Measurements from ENCODE around the gene LRCOL1.

Gene LRCOL1

DNA sequence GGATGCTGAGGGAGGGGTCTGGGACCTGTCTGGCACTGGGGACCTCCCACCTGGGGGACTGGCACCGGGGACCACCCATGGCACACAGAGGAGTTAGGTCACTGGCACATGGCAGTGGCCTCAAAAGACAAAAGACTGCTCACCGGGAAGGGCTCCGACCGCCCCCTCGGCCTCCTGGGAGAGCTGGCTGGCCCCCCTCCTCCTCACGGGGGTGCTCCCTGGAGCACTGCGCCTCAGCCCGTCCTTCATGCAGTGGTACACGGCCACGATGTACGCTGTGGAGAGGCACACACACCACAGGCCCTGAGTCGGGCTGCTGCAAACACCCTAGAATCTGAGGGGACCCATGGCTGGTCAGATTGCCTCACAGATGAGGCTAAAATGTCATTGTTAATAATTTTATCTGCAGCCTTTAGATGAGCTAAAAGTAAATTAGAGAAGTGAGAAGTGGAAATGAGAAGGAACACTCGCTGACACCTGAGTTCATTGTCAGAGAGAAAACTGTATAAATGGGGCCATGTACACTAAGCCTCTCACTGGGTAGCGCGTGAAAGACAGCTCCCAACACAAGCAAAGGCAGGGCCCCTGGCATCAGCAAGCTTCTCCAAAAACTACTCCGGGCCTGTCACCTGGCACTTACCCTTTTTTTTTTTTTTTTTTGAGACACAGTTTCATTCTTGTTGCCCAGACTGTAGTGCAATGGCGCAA lies 22.3 kb upstream of the LRCOL1 start:
- no peak for DNase-seq (ENCODE audit: low read depth in 1 of 2, low spot score in 1 of 2)
- TF ChIP-seq JUND (IDR thresholded peaks at IDR 0.05; ENCODE audit: low read depth): no peak
- in situ Hi-C loops (cut with HindIII; ENCODE audit: low pct_unique_long_range_greater_than_20kb, low sequenced_read_pairs): no loop called here

DNA sequence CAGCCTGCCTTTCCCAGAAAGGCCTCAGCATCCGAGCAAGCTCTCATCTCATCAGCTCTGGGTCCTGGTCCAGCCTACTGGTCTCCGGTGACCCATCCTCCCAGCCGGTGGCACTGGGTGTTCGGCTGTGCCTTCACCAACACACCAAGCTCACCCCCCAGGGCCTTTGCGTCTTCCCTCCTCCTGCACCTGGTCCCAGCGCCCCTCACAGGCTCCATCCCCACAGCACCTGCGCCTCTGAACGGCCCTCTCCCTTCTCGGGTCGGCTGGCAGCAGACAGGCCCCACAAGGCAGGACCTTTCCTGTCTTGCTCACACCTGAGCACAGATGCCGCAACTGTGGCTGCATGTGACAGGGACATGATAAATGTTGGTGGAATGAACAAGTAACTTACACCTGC lies 21.3 kb upstream of the LRCOL1 start:
- no peak for TF ChIP-seq JUND (IDR thresholded peaks at IDR 0.05; ENCODE audit: low read depth)
- DNase-seq (ENCODE audit: low read depth in 1 of 2, low spot score in 1 of 2): no peak
- in situ Hi-C loops (cut with HindIII; ENCODE audit: low pct_unique_long_range_greater_than_20kb, low sequenced_read_pairs): no loop called here

DNA sequence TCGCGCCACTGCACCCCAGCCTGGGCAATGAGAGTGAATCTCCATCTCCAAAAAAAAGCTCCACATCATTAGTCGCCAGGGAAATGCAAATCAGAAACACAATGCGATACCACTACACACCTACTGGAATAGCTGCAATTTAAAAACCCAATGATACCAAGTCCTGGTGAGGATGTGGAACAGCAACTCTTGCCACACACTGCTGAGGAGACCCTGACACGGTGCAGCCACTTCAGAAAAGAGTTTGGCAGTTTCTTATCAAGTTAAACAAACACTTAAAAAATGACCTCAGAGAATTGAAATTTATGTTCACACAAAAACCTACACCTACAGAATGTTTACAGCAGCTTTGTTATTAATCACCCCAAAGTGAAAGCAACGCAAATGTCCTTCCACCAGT lies 20.3 kb upstream of the LRCOL1 start:
- DNase-seq (ENCODE audit: low read depth in 1 of 2, low spot score in 1 of 2): no peak
- no peak for TF ChIP-seq JUND (IDR thresholded peaks at IDR 0.05; ENCODE audit: low read depth)
- in situ Hi-C loops (cut with HindIII; ENCODE audit: low pct_unique_long_range_greater_than_20kb, low sequenced_read_pairs): no loop called here

DNA sequence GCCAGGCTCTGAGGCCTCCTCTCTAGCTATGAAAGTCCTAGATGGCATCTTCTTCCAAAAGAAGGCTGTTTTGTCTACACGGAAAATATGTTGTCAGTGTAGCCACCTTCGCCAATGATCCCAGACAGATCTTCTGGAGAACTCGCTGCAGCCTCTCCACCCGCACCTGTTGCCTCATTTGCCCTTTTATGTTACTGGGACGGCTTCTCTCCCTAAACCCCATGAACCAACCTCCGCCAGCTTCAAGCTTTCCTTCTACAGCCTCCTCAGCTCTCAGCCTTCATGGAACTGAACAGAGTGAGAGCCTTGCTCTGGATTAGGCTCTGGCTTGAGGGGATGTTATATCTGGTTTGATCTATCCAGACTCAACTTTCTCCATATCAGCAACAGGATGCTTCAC lies 18.9 kb upstream of the LRCOL1 start:
- in situ Hi-C loops (cut with HindIII; ENCODE audit: low pct_unique_long_range_greater_than_20kb, low sequenced_read_pairs): no loop called here

DNA sequence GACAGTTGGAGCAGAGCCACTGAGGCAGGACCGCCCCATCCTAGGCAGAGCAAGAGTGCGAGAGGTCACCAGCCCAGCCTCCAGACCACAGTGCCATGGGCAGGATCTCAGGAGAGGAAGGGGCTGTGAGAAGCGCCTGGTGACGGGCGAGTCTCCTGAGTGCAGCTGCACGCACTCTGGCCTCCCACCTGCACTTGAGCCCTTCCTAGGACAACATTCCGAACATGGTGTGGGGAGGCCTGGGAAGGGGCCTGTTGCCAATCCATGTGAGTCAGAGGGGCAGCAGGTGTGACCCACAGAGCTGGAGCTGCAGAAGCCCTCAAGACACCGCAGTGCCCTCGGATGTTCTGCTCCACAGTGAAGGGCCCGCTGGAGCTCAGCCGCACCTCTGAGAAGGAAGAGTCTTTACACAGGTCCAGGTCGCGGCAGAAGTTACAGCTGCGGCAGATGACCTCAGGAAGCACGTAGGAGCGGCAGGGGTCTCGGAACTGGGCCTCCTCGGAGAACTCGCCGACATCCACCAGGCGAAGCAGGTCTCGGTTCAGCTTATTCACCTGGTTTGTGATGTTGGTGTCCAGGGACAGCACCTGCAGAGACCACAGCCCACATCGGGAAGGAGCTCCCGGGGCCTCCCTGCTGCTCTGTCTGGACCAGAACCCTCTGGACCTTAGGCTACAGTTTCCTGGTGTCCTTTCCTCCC lies 15.5 kb upstream of the LRCOL1 start:
- no peak for TF ChIP-seq JUND (IDR thresholded peaks at IDR 0.05; ENCODE audit: low read depth)

More for the DNA sequence above, 18.9 kb upstream of the LRCOL1 start:
- no peak for DNase-seq (ENCODE audit: low read depth in 1 of 2, low spot score in 1 of 2)
- no peak for TF ChIP-seq JUND (IDR thresholded peaks at IDR 0.05; ENCODE audit: low read depth)

DNA sequence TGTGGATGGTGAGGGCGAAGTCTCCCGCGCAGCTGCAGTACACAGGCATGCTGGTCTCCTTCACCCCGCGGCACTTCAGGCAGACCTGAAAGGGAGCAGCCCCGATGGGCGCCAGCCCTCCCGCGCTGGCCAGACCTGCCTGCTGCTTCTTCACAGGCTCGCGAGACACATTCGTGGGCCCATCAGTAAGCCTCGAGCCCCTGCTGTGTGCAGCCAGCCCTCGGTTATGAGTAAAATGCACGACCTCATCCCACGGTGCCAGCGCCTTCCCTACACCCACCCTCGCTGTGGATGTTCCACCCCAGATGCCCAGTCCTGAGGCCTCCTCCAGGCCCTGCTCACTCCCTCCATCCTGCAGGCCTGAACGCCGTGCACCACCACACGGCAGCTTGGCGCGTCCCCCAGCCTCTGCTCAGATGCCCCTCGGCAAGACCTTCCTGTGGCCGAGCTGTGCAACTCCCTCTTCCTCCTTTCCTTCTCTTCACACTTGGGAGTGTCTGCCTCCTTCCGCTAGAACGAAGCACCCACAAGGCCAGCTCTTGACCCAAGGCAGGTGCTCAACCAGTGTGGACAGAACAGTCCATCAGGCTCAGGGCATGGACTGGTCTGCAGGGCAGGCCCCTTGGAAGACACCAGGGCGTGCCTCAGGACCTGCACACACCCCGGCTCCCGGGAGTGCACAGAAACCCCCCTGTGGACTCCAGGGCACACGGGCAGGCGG lies 14.7 kb upstream of the LRCOL1 start:
- no peak for TF ChIP-seq JUND (IDR thresholded peaks at IDR 0.05; ENCODE audit: low read depth)
- no peak for DNase-seq (ENCODE audit: low read depth in 1 of 2, low spot score in 1 of 2)
- in situ Hi-C loops (cut with HindIII; ENCODE audit: low pct_unique_long_range_greater_than_20kb, low sequenced_read_pairs): no loop called here

More for the DNA sequence above, 15.5 kb upstream of the LRCOL1 start:
- in situ Hi-C loops (cut with HindIII; ENCODE audit: low pct_unique_long_range_greater_than_20kb, low sequenced_read_pairs): no loop called here
- DNase-seq (ENCODE audit: low read depth in 1 of 2, low spot score in 1 of 2): no peak

DNA sequence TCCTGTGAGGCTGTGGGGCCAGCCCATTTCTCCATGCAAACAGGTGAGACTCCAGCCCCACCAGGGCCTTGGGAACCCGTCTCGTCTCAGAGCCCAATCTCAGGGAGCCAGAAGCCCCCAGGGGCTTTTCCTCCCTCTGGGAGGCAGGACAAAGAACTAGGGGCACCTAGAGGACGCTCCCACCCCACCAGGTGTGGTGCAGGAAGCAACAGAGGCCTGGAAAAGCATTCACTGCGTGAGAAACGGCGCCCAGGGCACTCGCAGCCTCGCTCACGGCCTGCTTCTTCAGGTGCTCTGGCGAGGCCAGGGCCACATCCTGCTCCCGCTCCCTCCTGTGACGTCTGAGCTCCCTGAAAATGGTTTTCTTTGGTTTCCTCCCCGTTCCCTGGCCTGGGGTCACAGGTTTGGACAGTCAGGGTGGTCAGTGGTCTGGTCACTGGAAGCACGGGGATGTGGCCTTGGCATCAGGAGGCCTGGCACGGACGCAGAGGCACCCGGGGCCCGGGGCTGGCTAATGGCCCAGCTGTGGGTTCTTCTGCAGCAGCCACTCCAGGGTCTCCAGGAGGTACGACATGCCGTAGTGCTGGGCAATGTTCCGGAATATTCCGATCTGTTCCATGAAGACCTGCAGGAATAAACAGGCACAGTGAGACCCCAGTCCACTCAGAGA lies 13.9 kb upstream of the LRCOL1 start:
- no peak for DNase-seq (ENCODE audit: low read depth in 1 of 2, low spot score in 1 of 2)
- no peak for TF ChIP-seq JUND (IDR thresholded peaks at IDR 0.05; ENCODE audit: low read depth)
- in situ Hi-C loops (cut with HindIII; ENCODE audit: low pct_unique_long_range_greater_than_20kb, low sequenced_read_pairs): no loop called here

DNA sequence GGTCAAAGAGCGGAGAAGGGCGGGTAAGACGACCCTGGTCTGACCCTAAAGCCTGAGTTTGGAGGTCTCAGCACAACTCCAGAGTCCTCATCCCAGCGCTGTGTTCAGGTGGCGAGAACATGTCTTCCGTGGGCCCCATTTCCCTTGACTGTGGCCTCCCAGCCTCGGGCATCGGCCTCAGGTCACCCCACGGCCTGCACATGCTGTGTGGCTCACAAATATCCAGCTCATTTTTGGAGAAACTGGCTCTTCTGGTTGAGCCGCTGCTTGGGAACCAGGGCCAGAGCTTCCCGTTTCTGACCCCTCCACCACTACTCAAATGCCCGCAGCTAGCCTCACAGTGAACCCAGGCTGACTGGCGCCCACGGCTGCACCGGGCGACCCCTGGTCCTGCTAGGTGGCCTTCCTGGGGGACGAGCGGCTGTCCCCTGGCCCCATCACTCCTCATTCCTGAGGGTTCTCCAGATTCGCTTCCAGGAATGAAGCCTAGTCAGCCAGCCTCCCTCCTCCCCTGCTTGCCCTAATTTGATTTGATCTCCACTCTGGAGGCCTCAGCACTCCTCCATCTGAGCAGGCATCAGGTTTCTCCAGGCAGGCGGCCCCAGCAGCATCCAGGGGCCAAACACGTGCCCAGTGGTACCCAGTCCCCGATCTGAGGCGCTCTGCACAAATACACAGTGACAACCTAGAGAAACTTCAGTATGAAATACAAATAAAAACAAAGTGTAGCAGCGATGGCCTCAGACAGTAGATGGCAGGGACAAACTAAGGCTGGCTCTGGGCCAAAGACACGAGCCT lies 12.9 kb upstream of the LRCOL1 start:
- peak; percentile 73 to 98 for DNase-seq (ENCODE audit: low read depth in 1 of 2, low spot score in 1 of 2)
- no peak for TF ChIP-seq JUND (IDR thresholded peaks at IDR 0.05; ENCODE audit: low read depth)
- in situ Hi-C loops (cut with HindIII; ENCODE audit: low pct_unique_long_range_greater_than_20kb, low sequenced_read_pairs): no loop called here

DNA sequence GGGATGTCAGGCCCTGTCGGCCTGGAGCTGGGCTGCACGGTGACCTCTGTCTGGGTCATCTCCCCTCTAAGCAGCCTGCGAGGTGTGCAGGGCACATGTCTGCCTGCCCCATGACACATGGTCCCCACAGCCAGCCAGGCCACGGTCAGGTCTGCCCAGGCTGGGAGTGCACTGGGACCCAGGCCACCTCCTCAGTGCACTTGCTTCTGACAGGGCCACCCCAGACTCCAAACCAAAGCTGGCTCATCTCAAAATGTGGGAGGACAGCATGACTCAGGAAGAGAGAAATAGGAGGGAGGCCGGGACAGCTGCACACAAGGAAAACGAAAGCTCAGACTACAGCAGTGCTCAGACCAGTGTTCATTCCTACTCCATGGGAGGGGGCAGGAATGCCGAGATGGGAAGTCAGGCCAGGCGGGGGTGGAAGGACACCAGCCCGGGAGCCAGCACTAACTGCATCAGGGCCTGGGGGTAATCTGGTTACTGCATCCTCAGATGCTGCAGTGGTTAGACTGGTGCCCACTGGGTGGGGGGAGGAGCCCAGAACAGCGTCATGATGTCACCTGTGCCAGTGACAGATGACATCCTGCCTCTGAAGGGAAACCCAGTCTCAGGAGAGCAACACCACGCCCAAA lies 12.2 kb upstream of the LRCOL1 start:
- in situ Hi-C loops (cut with HindIII; ENCODE audit: low pct_unique_long_range_greater_than_20kb, low sequenced_read_pairs): no loop called here
- no peak for TF ChIP-seq JUND (IDR thresholded peaks at IDR 0.05; ENCODE audit: low read depth)
- peak; percentile 50 to 88 for DNase-seq (ENCODE audit: low read depth in 1 of 2, low spot score in 1 of 2)

DNA sequence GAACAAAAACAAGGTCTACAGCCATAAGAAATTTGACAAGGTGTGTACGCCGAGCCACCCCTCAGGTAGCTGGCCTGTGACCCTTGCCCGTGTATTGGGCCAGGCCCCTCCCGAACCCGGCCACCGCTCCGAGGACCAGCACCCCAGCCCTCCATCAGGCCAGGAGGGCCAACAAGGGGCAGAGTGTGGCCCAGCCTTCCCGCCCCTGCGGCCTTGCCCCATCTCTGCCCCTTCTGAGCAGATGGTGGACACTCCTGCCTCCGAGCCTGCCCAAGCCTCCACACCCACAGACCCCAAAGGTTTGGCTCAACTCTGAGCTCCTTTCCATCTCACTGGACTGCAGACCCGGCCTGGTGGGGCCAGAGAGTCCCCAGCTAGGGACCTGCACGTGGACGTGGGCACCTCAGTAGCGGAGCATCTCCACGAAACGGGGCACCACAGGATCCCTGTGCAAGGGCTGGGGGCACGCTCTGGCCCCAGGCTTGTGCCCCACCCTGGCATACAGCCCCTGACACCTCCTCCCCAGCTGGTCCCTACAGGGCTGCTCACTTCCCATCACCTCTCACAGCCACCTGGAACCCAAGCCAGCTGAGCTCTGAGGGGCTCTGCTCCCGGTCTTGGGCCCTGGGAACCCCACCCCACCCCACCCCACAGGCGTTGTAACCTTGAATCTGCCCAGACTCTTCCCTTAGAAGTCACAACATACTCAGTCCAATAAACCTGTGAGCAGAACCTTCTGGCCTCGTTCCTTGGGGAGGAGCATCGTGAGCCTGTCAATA lies 11.5 kb upstream of the LRCOL1 start:
- in situ Hi-C loops (cut with HindIII; ENCODE audit: low pct_unique_long_range_greater_than_20kb, low sequenced_read_pairs): no loop called here
- no peak for DNase-seq (ENCODE audit: low read depth in 1 of 2, low spot score in 1 of 2)
- TF ChIP-seq JUND (IDR thresholded peaks at IDR 0.05; ENCODE audit: low read depth): no peak
